Liver (tissue), 3 donors: Measurements from ENCODE around the gene PLXND1.

Source experiments
- GABPA ChIP-seq, 2 donors: IDR thresholded peaks in 1 of 2; conservative IDR thresholded peaks in 1 of 2; 2 replicates each; pipeline ENCODE4 v1.6.1; 2016; ENCODE audit warnings: antibody characterized with exemption in 2 of 2, mild to moderate bottlenecking in 1 of 2, moderate library complexity in 1 of 2
- JUND ChIP-seq, 2 donors: IDR thresholded peaks; 2 replicates each; pipeline ENCODE4 v1.6.1; 2016; ENCODE audit warnings: antibody characterized with exemption in 2 of 2
- RXRA ChIP-seq, 2 donors: IDR thresholded peaks; 2 replicates each; pipeline ENCODE4 v1.6.1; 2017 to 2018; ENCODE audit warnings: antibody characterized with exemption in 2 of 2, mild to moderate bottlenecking in 1 of 2
- SP1 ChIP-seq: IDR thresholded peaks from 2 replicates; pipeline ENCODE4 v1.6.1; 2018; ENCODE audit warnings: antibody characterized with exemption, mild to moderate bottlenecking
- TAF1 ChIP-seq: conservative IDR thresholded peaks from 2 replicates; pipeline ENCODE4 v1.6.1; 2016; ENCODE audit warnings: antibody characterized with exemption, mild to moderate bottlenecking
- YY1 ChIP-seq: IDR thresholded peaks from 2 replicates; pipeline ENCODE4 v1.6.1; 2016; ENCODE audit warnings: antibody characterized with exemption, mild to moderate bottlenecking
- TF ChIP-seq, protein P1 (sequence below): fragments of 150-350 bp; IDR thresholded peaks from 2 replicates; pipeline ENCODE4 v1.5.1; 2017; ENCODE audit warnings: improper control_type of control experiment, low read depth, low read length; ENCODE audit not compliant: missing input control
- TF ChIP-seq, protein P2 (sequence below): IDR thresholded peaks from 2 replicates; pipeline ENCODE4 v1.6.1; 2016; ENCODE audit warnings: antibody characterized with exemption, mild to moderate bottlenecking
- TF ChIP-seq, protein P3 (sequence below): IDR thresholded peaks from 2 replicates; pipeline ENCODE4 v1.6.1; 2016; ENCODE audit warnings: antibody characterized with exemption
- TF ChIP-seq, protein P4 (sequence below): IDR thresholded peaks from 2 replicates; pipeline ENCODE4 v1.6.1; 2016; ENCODE audit warnings: antibody characterized with exemption
- TF ChIP-seq, protein P5 (sequence below): IDR thresholded peaks from 2 replicates; pipeline ENCODE4 v1.6.1; 2016; ENCODE audit warnings: antibody characterized with exemption
- donor health status: healthy.
- donor health status: healthy.

DNA sequence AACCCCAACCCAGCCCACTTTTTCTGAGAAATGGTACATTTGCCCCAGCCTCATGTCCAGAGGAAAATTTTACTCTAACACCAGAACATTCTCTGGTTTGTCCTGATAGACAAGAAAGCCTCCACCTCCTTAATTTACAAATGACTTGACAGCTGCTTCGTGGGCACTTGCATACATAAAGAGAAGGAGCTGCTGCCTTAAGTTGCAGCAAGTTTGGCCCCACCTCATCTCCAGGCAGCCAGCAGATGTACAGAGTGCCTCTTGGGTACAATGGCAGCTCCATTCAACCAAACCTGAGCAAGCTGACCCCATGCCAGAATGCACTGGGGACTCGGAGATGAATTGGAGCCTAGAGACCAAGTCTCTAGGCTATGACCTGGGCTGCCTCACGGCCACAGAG lies 69.7 kb downstream of the PLXND1 start:
- TF ChIP-seq, protein P1, sequence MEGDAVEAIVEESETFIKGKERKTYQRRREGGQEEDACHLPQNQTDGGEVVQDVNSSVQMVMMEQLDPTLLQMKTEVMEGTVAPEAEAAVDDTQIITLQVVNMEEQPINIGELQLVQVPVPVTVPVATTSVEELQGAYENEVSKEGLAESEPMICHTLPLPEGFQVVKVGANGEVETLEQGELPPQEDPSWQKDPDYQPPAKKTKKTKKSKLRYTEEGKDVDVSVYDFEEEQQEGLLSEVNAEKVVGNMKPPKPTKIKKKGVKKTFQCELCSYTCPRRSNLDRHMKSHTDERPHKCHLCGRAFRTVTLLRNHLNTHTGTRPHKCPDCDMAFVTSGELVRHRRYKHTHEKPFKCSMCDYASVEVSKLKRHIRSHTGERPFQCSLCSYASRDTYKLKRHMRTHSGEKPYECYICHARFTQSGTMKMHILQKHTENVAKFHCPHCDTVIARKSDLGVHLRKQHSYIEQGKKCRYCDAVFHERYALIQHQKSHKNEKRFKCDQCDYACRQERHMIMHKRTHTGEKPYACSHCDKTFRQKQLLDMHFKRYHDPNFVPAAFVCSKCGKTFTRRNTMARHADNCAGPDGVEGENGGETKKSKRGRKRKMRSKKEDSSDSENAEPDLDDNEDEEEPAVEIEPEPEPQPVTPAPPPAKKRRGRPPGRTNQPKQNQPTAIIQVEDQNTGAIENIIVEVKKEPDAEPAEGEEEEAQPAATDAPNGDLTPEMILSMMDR: no peak
- no peak for TF ChIP-seq TAF1
- TF ChIP-seq SP1: no peak
- TF ChIP-seq RXRA (IDR thresholded peaks at IDR 0.05): no peak
- no peak for TF ChIP-seq YY1
- TF ChIP-seq, protein P2, sequence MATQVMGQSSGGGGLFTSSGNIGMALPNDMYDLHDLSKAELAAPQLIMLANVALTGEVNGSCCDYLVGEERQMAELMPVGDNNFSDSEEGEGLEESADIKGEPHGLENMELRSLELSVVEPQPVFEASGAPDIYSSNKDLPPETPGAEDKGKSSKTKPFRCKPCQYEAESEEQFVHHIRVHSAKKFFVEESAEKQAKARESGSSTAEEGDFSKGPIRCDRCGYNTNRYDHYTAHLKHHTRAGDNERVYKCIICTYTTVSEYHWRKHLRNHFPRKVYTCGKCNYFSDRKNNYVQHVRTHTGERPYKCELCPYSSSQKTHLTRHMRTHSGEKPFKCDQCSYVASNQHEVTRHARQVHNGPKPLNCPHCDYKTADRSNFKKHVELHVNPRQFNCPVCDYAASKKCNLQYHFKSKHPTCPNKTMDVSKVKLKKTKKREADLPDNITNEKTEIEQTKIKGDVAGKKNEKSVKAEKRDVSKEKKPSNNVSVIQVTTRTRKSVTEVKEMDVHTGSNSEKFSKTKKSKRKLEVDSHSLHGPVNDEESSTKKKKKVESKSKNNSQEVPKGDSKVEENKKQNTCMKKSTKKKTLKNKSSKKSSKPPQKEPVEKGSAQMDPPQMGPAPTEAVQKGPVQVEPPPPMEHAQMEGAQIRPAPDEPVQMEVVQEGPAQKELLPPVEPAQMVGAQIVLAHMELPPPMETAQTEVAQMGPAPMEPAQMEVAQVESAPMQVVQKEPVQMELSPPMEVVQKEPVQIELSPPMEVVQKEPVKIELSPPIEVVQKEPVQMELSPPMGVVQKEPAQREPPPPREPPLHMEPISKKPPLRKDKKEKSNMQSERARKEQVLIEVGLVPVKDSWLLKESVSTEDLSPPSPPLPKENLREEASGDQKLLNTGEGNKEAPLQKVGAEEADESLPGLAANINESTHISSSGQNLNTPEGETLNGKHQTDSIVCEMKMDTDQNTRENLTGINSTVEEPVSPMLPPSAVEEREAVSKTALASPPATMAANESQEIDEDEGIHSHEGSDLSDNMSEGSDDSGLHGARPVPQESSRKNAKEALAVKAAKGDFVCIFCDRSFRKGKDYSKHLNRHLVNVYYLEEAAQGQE: no peak
- TF ChIP-seq, protein P3, sequence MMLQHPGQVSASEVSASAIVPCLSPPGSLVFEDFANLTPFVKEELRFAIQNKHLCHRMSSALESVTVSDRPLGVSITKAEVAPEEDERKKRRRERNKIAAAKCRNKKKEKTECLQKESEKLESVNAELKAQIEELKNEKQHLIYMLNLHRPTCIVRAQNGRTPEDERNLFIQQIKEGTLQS: no peak
- TF ChIP-seq, protein P4, sequence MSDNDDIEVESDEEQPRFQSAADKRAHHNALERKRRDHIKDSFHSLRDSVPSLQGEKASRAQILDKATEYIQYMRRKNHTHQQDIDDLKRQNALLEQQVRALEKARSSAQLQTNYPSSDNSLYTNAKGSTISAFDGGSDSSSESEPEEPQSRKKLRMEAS: no peak
- TF ChIP-seq JUND (IDR thresholded peaks at IDR 0.05): no peak
- TF ChIP-seq, protein P5, sequence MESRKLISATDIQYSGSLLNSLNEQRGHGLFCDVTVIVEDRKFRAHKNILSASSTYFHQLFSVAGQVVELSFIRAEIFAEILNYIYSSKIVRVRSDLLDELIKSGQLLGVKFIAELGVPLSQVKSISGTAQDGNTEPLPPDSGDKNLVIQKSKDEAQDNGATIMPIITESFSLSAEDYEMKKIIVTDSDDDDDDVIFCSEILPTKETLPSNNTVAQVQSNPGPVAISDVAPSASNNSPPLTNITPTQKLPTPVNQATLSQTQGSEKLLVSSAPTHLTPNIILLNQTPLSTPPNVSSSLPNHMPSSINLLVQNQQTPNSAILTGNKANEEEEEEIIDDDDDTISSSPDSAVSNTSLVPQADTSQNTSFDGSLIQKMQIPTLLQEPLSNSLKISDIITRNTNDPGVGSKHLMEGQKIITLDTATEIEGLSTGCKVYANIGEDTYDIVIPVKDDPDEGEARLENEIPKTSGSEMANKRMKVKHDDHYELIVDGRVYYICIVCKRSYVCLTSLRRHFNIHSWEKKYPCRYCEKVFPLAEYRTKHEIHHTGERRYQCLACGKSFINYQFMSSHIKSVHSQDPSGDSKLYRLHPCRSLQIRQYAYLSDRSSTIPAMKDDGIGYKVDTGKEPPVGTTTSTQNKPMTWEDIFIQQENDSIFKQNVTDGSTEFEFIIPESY: no peak
- TF ChIP-seq GABPA (IDR thresholded peaks at IDR 0.05 in 1 of 2, conservative IDR thresholded peaks at IDR 0.05 in 1 of 2): no peak
